D721Med (cell line): Measurements from ENCODE around the gene SPACA4.

Source experiments
- DNase-seq: peaks from one replicate; pipeline ENCODE4 v3.0.0; 2011; ENCODE audit warnings: low spot score; ENCODE audit not compliant: insufficient read length
- FAIRE-seq: peaks from 2 replicates; lab custom pipeline; 2011; peaks lifted over from hg19 to GRCh38; lab: Jason Lieb, UNC
- CTCF ChIP-seq: IDR thresholded peaks from 2 replicates; pipeline ENCODE4 v1.5.1; 2012; ENCODE audit warnings: mild to moderate bottlenecking, control low read depth; ENCODE audit not compliant: insufficient read depth; ENCODE audit errors: missing control alignments

SPACA4 gene

GRCh38 chr19:48646001-48646721 is 39.6 kb downstream of the SPACA4 start, which contains the start of gene CA11:
CA11 (minus strand) TSS chr19:48646187; CDS start chr19:48645632, 555 bp downstream.
- FAIRE-seq (no peak), DNase-seq (peak; percentile 84)
- peak; percentile 84 for TF ChIP-seq CTCF

- no peak for TF ChIP-seq CTCF
- no peak for DNase-seq
- no peak for FAIRE-seq
These were observed 40.2 kb downstream of the SPACA4 start for GRCh38 chr19:48646722-48647216.

GRCh38 chr19:48648134-48648533 is 41.6 kb downstream of the SPACA4 start:
- FAIRE-seq (no peak), DNase-seq (no peak)
- no peak for TF ChIP-seq CTCF

- no peak for TF ChIP-seq CTCF
- no peak for FAIRE-seq
- DNase-seq: no peak
These were observed 44.6 kb downstream of the SPACA4 start for GRCh38 chr19:48650974-48651682.

GRCh38 chr19:48651683-48652048 is 45.1 kb downstream of the SPACA4 start:
- no peak for FAIRE-seq
- no peak for DNase-seq
- TF ChIP-seq CTCF: no peak

- DNase-seq (no peak), FAIRE-seq (no peak)
- no peak for TF ChIP-seq CTCF
These were observed 47.9 kb downstream of the SPACA4 start for GRCh38 chr19:48654299-48655059.
